ENCODE measurements around the gene FLRT1. TPM values are rescaled to one million over a fixed set of nuclear protein-coding genes. Genes with fewer than 3 reads are reported as not detected.

The FLRT1 gene
- total and polyA plus RNA-seq, 7 donors = 0.03 to 0.10 (median 0.08) TPM; not detected in 2

DNA sequence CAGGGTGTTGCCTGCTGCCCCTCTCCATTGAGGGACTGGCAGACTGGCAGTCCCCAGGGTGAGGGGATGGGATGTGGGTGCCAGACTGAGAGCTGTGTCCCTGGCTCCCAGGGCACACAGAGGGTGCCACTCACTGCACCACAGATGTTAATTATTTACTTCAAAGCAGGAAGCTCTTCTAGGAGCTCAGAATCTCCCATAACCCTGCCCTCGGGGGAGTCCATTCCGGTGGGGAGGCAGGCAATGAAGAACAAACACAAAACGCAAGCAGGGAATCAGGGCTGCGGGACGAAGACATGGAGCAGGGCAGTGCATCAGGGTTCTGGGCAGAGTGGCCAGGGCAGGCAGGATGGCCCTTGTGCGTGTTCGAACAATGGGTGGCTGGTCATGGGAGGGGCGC, 24.4 kb upstream of the FLRT1 start:
- H3K9me3 ChIP-seq = no peaks in the 10 kb centered on the region
- H3K36me3 ChIP-seq (ENCODE audit: insufficient read depth in 1 of 2, low read depth in 1 of 2) = no peaks in the 10 kb centered on the region
- no peak overlapping the region for H3K4me3 ChIP-seq
- DNase-seq (no peak), ATAC-seq (no peak)
- peaks cover 9% of the 10 kb centered on the region for H3K4me1 ChIP-seq
- H3K27me3 ChIP-seq (ENCODE audit: insufficient read depth in 3 of 3, low read length in 2 of 3) = no peaks in the 10 kb centered on the region
- intact Hi-C loops (cut with DNase I) = no loop called here
- no peak overlapping the region for H3K27ac ChIP-seq
- TF ChIP-seq CTCF (IDR thresholded peaks at IDR 0.05) = no peak
- 94 to 97% (median 95%) methylated on average over 8 of the region's 8 CpGs for WGBS, 3 donors

- intact Hi-C loops (cut with DNase I) = no loop called here
- H3K27ac ChIP-seq = no peak overlapping the region
- 86 to 92% (median 88%) methylated on average over 16 of the region's 16 CpGs for WGBS, 3 donors
- H3K9me3 ChIP-seq = no peaks in the 10 kb centered on the region
- no peak for TF ChIP-seq CTCF (IDR thresholded peaks at IDR 0.05)
- H3K36me3 ChIP-seq (ENCODE audit: insufficient read depth in 1 of 2, low read depth in 1 of 2) = no peaks in the 10 kb centered on the region
- no peak overlapping the region for H3K4me3 ChIP-seq
- no peaks in the 10 kb centered on the region for H3K27me3 ChIP-seq (ENCODE audit: insufficient read depth in 3 of 3, low read length in 2 of 3)
- no peak for DNase-seq
- ATAC-seq = no peak
- no peaks in the 10 kb centered on the region for H3K4me1 ChIP-seq
These were observed 22.4 kb upstream of the FLRT1 start for GRCh38 chr11:64013141-64013896.

GRCh38 chr11:64014356-64014755, 21.4 kb upstream of the FLRT1 start:
- Histone ChIP-seq H3K36me3 (ENCODE audit: insufficient read depth in 1 of 2, low read depth in 1 of 2) (no peaks in the 10 kb centered on the region), H3K9me3 (no peaks in the 10 kb centered on the region), H3K4me3 (no peak overlapping the region), H3K27ac (no peak overlapping the region), H3K4me1 (peaks cover 3% of the 10 kb centered on the region), H3K27me3 (ENCODE audit: insufficient read depth in 3 of 3, low read length in 2 of 3) (no peaks in the 10 kb centered on the region)
- ATAC-seq (no peak), DNase-seq (no peak)
- no peak for TF ChIP-seq CTCF (IDR thresholded peaks at IDR 0.05)
- WGBS, 3 donors = 88 to 97% (median 90%) methylated on average over 11 of the region's 11 CpGs
- intact Hi-C loops (cut with DNase I) = no loop called here

GRCh38 chr11:64015510-64015909, 20.2 kb upstream of the FLRT1 start:
- ATAC-seq = no peak

More at GRCh38 chr11:64015510-64015909, 20.2 kb upstream of the FLRT1 start:
- no peaks in the 10 kb centered on the region for H3K36me3 ChIP-seq (ENCODE audit: insufficient read depth in 1 of 2, low read depth in 1 of 2)
- no peak for DNase-seq
- H3K4me3 ChIP-seq = no peak overlapping the region
- TF ChIP-seq CTCF (IDR thresholded peaks at IDR 0.05) = no peak
- intact Hi-C loops (cut with DNase I) = no loop called here
- peaks cover 5% of the 10 kb centered on the region for H3K4me1 ChIP-seq
- WGBS, 3 donors = 86 to 92% (median 89%) methylated on average over 17 to 20 of the region's 20 CpGs
- H3K27ac ChIP-seq = no peak overlapping the region
- no peaks in the 10 kb centered on the region for H3K27me3 ChIP-seq (ENCODE audit: insufficient read depth in 3 of 3, low read length in 2 of 3)
- no peaks in the 10 kb centered on the region for H3K9me3 ChIP-seq
